Coronary artery (tissue), 2 donors: ENCODE data around the gene ATAD3B.
"Not testable (repeated sequence)": the region's sequence is repeated elsewhere in the genome, so short reads cannot be mapped to it uniquely, and the experiment has no call there.

Experiments
- DNase-seq: peaks from one replicate; pipeline ENCODE4 v3.0.0-alpha.2; 2017; ENCODE audit warnings: low spot score
- H3K27ac ChIP-seq, 2 donors: fragments of 200-600 bp; sonication (generic); one replicate each; pipeline ENCODE4 v1.5.1; 2016 to 2019
- H3K4me3 ChIP-seq: fragments of 200-600 bp; sonication (generic); 2 replicates; pipeline ENCODE4 v1.5.1; 2016; ENCODE audit warnings: mild to moderate bottlenecking, moderate library complexity
- CTCF ChIP-seq: fragments of 200-600 bp; sonication (generic); IDR thresholded peaks from one replicate; pipeline ENCODE4 v1.5.1; 2019; ENCODE audit warnings: antibody characterized with exemption

The ATAD3B gene

GRCh38 chr1:1504777-1505365 is 33.3 kb downstream of the ATAD3B start:
- peak overlapping the region; percentile 57 to 81 for H3K27ac ChIP-seq
- H3K4me3 ChIP-seq = peak overlapping the region; percentile 57
- TF ChIP-seq CTCF = peak; percentile 42
- DNase-seq = not testable (repeated sequence)

GRCh38 chr1:1505366-1505798 is 33.8 kb downstream of the ATAD3B start:
- DNase-seq = not testable (repeated sequence)
- peak; percentile 11 for TF ChIP-seq CTCF
- H3K27ac ChIP-seq = peak overlapping the region; percentile 57 to 81
- peak overlapping the region; percentile 57 for H3K4me3 ChIP-seq

- not testable (repeated sequence) for H3K4me3 ChIP-seq, DNase-seq
- H3K27ac ChIP-seq = peak overlapping the region; percentile 57 to 81
Observed at GRCh38 chr1:1505801-1506200, 34.2 kb downstream of the ATAD3B start.

- Histone ChIP-seq H3K4me3 (no peak overlapping the region), H3K27ac (no peak overlapping the region)
- DNase-seq = no peak
- no peak for TF ChIP-seq CTCF
Observed at GRCh38 chr1:1507305-1507704, 35.7 kb downstream of the ATAD3B start.

GRCh38 chr1:1508775-1509464 is 37.4 kb downstream of the ATAD3B start:
- not testable (repeated sequence) for DNase-seq, H3K27ac ChIP-seq, H3K4me3 ChIP-seq

- H3K4me3 ChIP-seq, DNase-seq, H3K27ac ChIP-seq: not testable (repeated sequence)
Observed at GRCh38 chr1:1509465-1509850, 37.9 kb downstream of the ATAD3B start.

GRCh38 chr1:1510912-1511532 is 39.5 kb downstream of the ATAD3B start:
- peak overlapping the region; percentile 79 for H3K4me3 ChIP-seq
- H3K27ac ChIP-seq = peak overlapping the region; percentile 87 to 91
- no peak for DNase-seq
- TF ChIP-seq CTCF = no peak

- peak; percentile 97 for DNase-seq
- no peak for TF ChIP-seq CTCF
- peak within 1 kb of the TSS; percentile 87 to 91 for H3K27ac ChIP-seq
- peak within 1 kb of the TSS; percentile 79 for H3K4me3 ChIP-seq
Observed at GRCh38 chr1:1511533-1512285, 40.1 kb downstream of the ATAD3B start, which contains the start of gene ATAD3A. Gene ATAD3A, plus strand, starts transcription at chr1:1512162. Its CDS starts 107 bp downstream, at chr1:1512269.

GRCh38 chr1:1512425-1512824 is 40.9 kb downstream of the ATAD3B start:
- H3K27ac ChIP-seq = peak overlapping the region in 1 of 2 donors; percentile 91
- peak overlapping the region; percentile 79 for H3K4me3 ChIP-seq
- DNase-seq = not testable (repeated sequence)

- not testable (repeated sequence) for H3K27ac ChIP-seq, H3K4me3 ChIP-seq, DNase-seq
Observed at GRCh38 chr1:1513675-1514074, 42.1 kb downstream of the ATAD3B start.

- not testable (repeated sequence) for DNase-seq, H3K4me3 ChIP-seq, H3K27ac ChIP-seq
Observed at GRCh38 chr1:1514376-1514775, 42.8 kb downstream of the ATAD3B start.

- not testable (repeated sequence) for H3K27ac ChIP-seq, H3K4me3 ChIP-seq, DNase-seq
Observed at GRCh38 chr1:1516923-1517322, 45.4 kb downstream of the ATAD3B start.
